Keratinocyte (primary cell): ENCODE results near the gene ZDHHC22. TPM values are rescaled to one million over a fixed set of nuclear protein-coding genes. Genes with fewer than 3 reads are reported as not detected.

Experiments used
- DNase-seq: peaks from one replicate; pipeline ENCODE4 v3.0.0-alpha.2; 2011; ENCODE audit warnings: low read depth, missing footprints, low spot score
- FAIRE-seq: peaks from 2 replicates; lab custom pipeline; 2011; peaks lifted over from hg19 to GRCh38; lab: Jason Lieb, UNC
- H2AFZ ChIP-seq: 2 replicates; pipeline ENCODE4 v1.6.0; 2012; ENCODE audit warnings: low read length, control low read depth, inconsistent platforms; ENCODE audit not compliant: control insufficient read depth
- H3K27ac ChIP-seq: 2 replicates; pipeline ENCODE4 v1.5.1; 2011; ENCODE audit warnings: low read length; ENCODE audit not compliant: control insufficient read depth, insufficient read depth
- H3K27me3 ChIP-seq: 3 replicates; pipeline ENCODE4 v1.6.0; 2011; ENCODE audit warnings: low read length; ENCODE audit not compliant: control insufficient read depth, insufficient read depth; ENCODE audit errors: extremely low read depth
- H3K36me3 ChIP-seq, 2 experiments: 2 replicates in 1 of 2; 3 replicates in 1 of 2; pipeline ENCODE4 v1.5.1; 2011; ENCODE audit warnings: low read length in 2 of 2, mild to moderate bottlenecking in 1 of 2; ENCODE audit not compliant: control insufficient read depth in 2 of 2, insufficient read depth in 2 of 2; ENCODE audit errors: extremely low read depth in 1 of 2
- H3K4me1 ChIP-seq: 3 replicates; pipeline ENCODE4 v1.5.1; 2011; ENCODE audit warnings: low read length; ENCODE audit not compliant: control insufficient read depth, insufficient read depth; ENCODE audit errors: extremely low read depth
- H3K4me2 ChIP-seq: 3 replicates; pipeline ENCODE4 v1.6.0; 2011; ENCODE audit warnings: low read depth, low read length; ENCODE audit not compliant: control insufficient read depth, insufficient read depth; ENCODE audit errors: extremely low read depth
- H3K4me3 ChIP-seq, 3 experiments: fragments of 200-600 bp in 1 of 3; sonication (generic) in 1 of 3; 2 replicates in 2 of 3; 3 replicates in 1 of 3; pipeline ENCODE4 v1.5.1; 2011 to 2016; ENCODE audit warnings: low read length in 3 of 3, mild to moderate bottlenecking in 3 of 3, control low read depth in 2 of 3, inconsistent platforms in 1 of 3, low read depth in 1 of 3, mixed read lengths in 1 of 3, mixed run types in 1 of 3, moderate library complexity in 1 of 3; ENCODE audit not compliant: control insufficient read depth in 2 of 3, insufficient read depth in 2 of 3; ENCODE audit errors: extremely low read depth in 1 of 3
- H3K79me2 ChIP-seq: 2 replicates; pipeline ENCODE4 v1.6.0; 2012; ENCODE audit warnings: low read length; ENCODE audit not compliant: control insufficient read depth, insufficient read depth
- H3K9ac ChIP-seq: 3 replicates; pipeline ENCODE4 v1.6.0; 2011; ENCODE audit warnings: low read length; ENCODE audit not compliant: control insufficient read depth, insufficient read depth; ENCODE audit errors: extremely low read depth
- H3K9me1 ChIP-seq: 3 replicates; pipeline ENCODE4 v1.6.0; 2011; ENCODE audit warnings: low read length; ENCODE audit not compliant: control insufficient read depth, insufficient read depth; ENCODE audit errors: extremely low read depth
- H3K9me3 ChIP-seq: 2 replicates; pipeline ENCODE4 v1.5.1; 2012; ENCODE audit warnings: low read depth, low read length; ENCODE audit not compliant: control insufficient read depth
- H4K20me1 ChIP-seq: 3 replicates; pipeline ENCODE4 v1.6.0; 2011; ENCODE audit warnings: low read length; ENCODE audit not compliant: control insufficient read depth, insufficient read depth; ENCODE audit errors: extremely low read depth
- EZH2 ChIP-seq: IDR thresholded peaks from one replicate; pipeline ENCODE4 v1.6.1; 2012; ENCODE audit warnings: inconsistent platforms, mild to moderate bottlenecking, low read length, moderate library complexity
- dilution Hi-C: fragments of 300-500 bp; cut with MboI; formaldehyde crosslinking; loops from one replicate; pipeline ENCODE4 v1.7.0; 2020; ENCODE audit warnings: low sequenced_read_pairs; ENCODE audit not compliant: extremely low pct_ligation_motif_present
- polyA plus RNA-seq, 5 experiments: library from polyadenylated mRNA; depleted of rRNA in 3 of 5; stranded (reverse) in 3 of 5; stranded (forward) in 1 of 5; unstranded in 1 of 5; fragments of >200 nt; gene quantifications; 1 replicate in 1 of 5; 2 replicates in 3 of 5; 3 replicates in 1 of 5; pipeline versions ENCODE4 v1.2.1 to v1.2.3, GENCODE V29; 2011 to 2012; ENCODE audit warnings: missing spikeins in 2 of 5, low read depth in 1 of 5, low replicate concordance in 1 of 5
- TF ChIP-seq, protein P1 (sequence below), 3 experiments: IDR thresholded peaks in 1 of 3; conservative IDR thresholded peaks in 1 of 3; optimal IDR thresholded peaks in 1 of 3; 2 replicates in 2 of 3; 3 replicates in 1 of 3; pipeline versions ENCODE3 to v1.5.1; 2011; ENCODE audit warnings: low read length in 3 of 3, mild to moderate bottlenecking in 3 of 3, moderate library complexity in 2 of 3, control low read depth in 1 of 3, inconsistent platforms in 1 of 3; ENCODE audit not compliant: insufficient read depth in 2 of 3; ENCODE audit errors: extremely low read depth in 1 of 3

ZDHHC22 gene
- polyA plus RNA-seq, 1 donor (not counting 4 experiments of a cell fraction or from before 2014, with no cell fraction given) = not detected

DNA sequence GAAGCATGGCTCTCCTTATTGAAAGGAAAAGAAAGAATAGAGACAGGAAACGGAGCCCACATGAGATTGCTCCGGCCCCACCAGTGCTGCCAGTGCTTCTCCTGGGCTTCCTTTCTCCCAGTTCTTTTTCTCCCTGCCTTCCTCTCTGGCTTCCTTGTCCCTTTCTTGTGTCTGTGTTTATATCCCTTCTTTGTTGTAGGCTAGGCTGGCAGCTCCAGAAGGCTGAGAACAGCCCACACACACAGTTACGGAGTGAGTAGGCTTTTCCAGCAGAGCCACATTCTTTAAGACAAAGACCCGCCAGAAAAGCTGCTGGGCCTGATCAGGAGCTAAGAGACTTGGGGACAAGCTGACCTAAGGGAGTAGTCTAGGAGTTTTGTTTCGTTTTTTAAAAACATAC, 30.6 kb downstream of the ZDHHC22 start:
- Histone ChIP-seq H3K4me1 (peaks cover 5% of the 10 kb centered on the region), H3K27me3 (no peaks in the 10 kb centered on the region), H4K20me1 (no peaks in the 10 kb centered on the region), H3K36me3 (peaks cover 13 to 19% of the 10 kb centered on the region in 2 experiments), H2AFZ (peak overlapping the region; percentile 13), H3K4me2 (peak overlapping the region; percentile 30), H3K9me3 (no peaks in the 10 kb centered on the region), H3K27ac (no peak overlapping the region), H3K9ac (no peak overlapping the region), H3K79me2 (no peaks in the 10 kb centered on the region), H3K4me3 (no peak overlapping the region), H3K9me1 (no peaks in the 10 kb centered on the region)
- dilution Hi-C loops = no loop called here
- no peak for FAIRE-seq
- TF ChIP-seq, protein P1, sequence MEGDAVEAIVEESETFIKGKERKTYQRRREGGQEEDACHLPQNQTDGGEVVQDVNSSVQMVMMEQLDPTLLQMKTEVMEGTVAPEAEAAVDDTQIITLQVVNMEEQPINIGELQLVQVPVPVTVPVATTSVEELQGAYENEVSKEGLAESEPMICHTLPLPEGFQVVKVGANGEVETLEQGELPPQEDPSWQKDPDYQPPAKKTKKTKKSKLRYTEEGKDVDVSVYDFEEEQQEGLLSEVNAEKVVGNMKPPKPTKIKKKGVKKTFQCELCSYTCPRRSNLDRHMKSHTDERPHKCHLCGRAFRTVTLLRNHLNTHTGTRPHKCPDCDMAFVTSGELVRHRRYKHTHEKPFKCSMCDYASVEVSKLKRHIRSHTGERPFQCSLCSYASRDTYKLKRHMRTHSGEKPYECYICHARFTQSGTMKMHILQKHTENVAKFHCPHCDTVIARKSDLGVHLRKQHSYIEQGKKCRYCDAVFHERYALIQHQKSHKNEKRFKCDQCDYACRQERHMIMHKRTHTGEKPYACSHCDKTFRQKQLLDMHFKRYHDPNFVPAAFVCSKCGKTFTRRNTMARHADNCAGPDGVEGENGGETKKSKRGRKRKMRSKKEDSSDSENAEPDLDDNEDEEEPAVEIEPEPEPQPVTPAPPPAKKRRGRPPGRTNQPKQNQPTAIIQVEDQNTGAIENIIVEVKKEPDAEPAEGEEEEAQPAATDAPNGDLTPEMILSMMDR (optimal IDR thresholded peaks at IDR 0.05 in 1 of 3, IDR thresholded peaks at IDR 0.05 in 1 of 3, conservative IDR thresholded peaks at IDR 0.05 in 1 of 3; ENCODE audit: extremely low read depth in 1 of 3, insufficient read depth in 2 of 3, low read length in 3 of 3) = no peak
- no peak for TF ChIP-seq EZH2
- no peak for DNase-seq

DNA sequence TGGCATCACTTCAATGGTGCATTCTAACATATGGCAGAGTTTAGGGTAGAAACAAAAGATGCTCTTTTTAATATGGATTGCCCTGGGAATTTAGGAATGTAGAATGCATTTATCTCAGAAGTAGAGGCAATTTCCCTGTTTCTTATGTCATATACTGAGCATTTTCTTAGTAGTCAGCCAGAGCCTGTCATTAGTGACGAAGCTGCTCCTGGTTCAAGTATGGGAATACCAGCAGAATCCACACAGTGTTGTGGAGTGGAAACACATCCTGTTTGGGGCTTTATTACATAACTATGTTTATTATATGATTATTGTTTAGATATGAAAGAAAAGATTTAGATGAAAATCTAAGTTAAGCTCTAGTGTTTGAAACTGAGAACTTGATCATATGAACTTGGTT, 31.3 kb downstream of the ZDHHC22 start:
- H3K36me3 ChIP-seq = peaks cover 13 to 18% of the 10 kb centered on the region in 2 experiments
- no peaks in the 10 kb centered on the region for H3K27me3 ChIP-seq
- H2AFZ ChIP-seq = no peak overlapping the region
- H3K4me3 ChIP-seq = no peak overlapping the region
- peaks cover 5% of the 10 kb centered on the region for H3K4me1 ChIP-seq
- no peak overlapping the region for H3K9ac ChIP-seq
- H3K4me2 ChIP-seq = no peak overlapping the region
- no peak for DNase-seq
- no peaks in the 10 kb centered on the region for H3K9me3 ChIP-seq
- no peaks in the 10 kb centered on the region for H3K9me1 ChIP-seq
- dilution Hi-C loops = no loop called here
- no peaks in the 10 kb centered on the region for H3K79me2 ChIP-seq
- no peaks in the 10 kb centered on the region for H4K20me1 ChIP-seq
- no peak overlapping the region for H3K27ac ChIP-seq
- FAIRE-seq = no peak
- TF ChIP-seq, protein P1 (optimal IDR thresholded peaks at IDR 0.05 in 1 of 3, IDR thresholded peaks at IDR 0.05 in 1 of 3, conservative IDR thresholded peaks at IDR 0.05 in 1 of 3; ENCODE audit: extremely low read depth in 1 of 3, insufficient read depth in 2 of 3, low read length in 3 of 3) = no peak
- TF ChIP-seq EZH2 = no peak
